SU-DHL-6 (cell line): ENCODE data around the gene ROR1.

ENCODE experiments used
- H2AFZ ChIP-seq: fragments of 200-600 bp; sonication (generic); 2 replicates; pipeline ENCODE4 v1.6.1; 2014; ENCODE audit warnings: low read depth, mild to moderate bottlenecking, moderate library complexity, mixed read lengths, antibody characterized with exemption, low read length; ENCODE audit not compliant: severe bottlenecking
- H3F3A ChIP-seq: fragments of 200-600 bp; shearing (Covaris generic); 2 replicates; pipeline ENCODE4 v1.6.0; 2016; ENCODE audit warnings: antibody characterized with exemption, mild to moderate bottlenecking; ENCODE audit not compliant: insufficient read depth
- H3K27ac ChIP-seq: fragments of 200-600 bp; sonication (generic); 2 replicates; pipeline ENCODE4 v1.5.1; 2016; ENCODE audit warnings: low read depth, mild to moderate bottlenecking, low read length, moderate library complexity, mixed read lengths
- H3K27me3 ChIP-seq: fragments of 200-600 bp; sonication (generic), shearing (Covaris generic); 2 replicates; pipeline ENCODE4 v1.6.0; 2014; ENCODE audit warnings: mild to moderate bottlenecking, low read length
- H3K36me3 ChIP-seq: fragments of 200-600 bp; sonication (generic); 2 replicates; pipeline ENCODE4 v1.6.1; 2014; ENCODE audit warnings: mild to moderate bottlenecking, low read length, mixed read lengths
- H3K4me2 ChIP-seq: fragments of 300-600, 200-600 bp; shearing (Covaris generic), sonication (generic); 2 replicates; pipeline ENCODE4 v1.6.0; 2014; ENCODE audit warnings: low read length, low read depth, mild to moderate bottlenecking; ENCODE audit not compliant: poor library complexity, severe bottlenecking
- H3K4me3 ChIP-seq: fragments of 200-600 bp; sonication (generic); 2 replicates; pipeline ENCODE4 v1.5.1; 2014; ENCODE audit warnings: antibody characterized with exemption, low read length, mild to moderate bottlenecking, mixed read lengths; ENCODE audit not compliant: insufficient read depth, poor library complexity, severe bottlenecking
- H3K79me2 ChIP-seq: fragments of 200-600 bp; sonication (generic); 2 replicates; pipeline ENCODE4 v1.6.1; 2014; ENCODE audit warnings: mild to moderate bottlenecking, low read length, moderate library complexity; ENCODE audit not compliant: insufficient read depth
- H3K9ac ChIP-seq: fragments of 200-600 bp; sonication (generic); 2 replicates; pipeline ENCODE4 v1.7.0; 2014; ENCODE audit warnings: mild to moderate bottlenecking, low read length
- H3K9me2 ChIP-seq: fragments of 200-600 bp; sonication (generic); replicated peaks from 2 replicates; pipeline ENCODE4 v1.6.1; 2014; ENCODE audit warnings: low read length; ENCODE audit not compliant: insufficient read depth
- H3K9me3 ChIP-seq: fragments of 200-600 bp; sonication (generic); 2 replicates; pipeline ENCODE4 v1.6.1; 2014; ENCODE audit warnings: low read length, mixed read lengths; ENCODE audit not compliant: insufficient read depth
- H4K20me1 ChIP-seq: fragments of 200-600 bp; sonication (generic); 2 replicates; pipeline ENCODE4 v1.6.1; 2014; ENCODE audit warnings: low read depth, mild to moderate bottlenecking, antibody characterized with exemption, low read length, moderate library complexity, mixed read lengths
- EZH2phosphoT487 ChIP-seq: fragments of 200-600 bp; sonication (generic), shearing (Covaris generic); conservative IDR thresholded peaks from 2 replicates; pipeline ENCODE4 v1.6.1; 2018; ENCODE audit warnings: mild to moderate bottlenecking, antibody characterized with exemption, low read length, moderate library complexity, mixed read lengths
- TF ChIP-seq, protein P1 (sequence below): fragments of 200-600 bp; sonication (generic); IDR thresholded peaks from one replicate; pipeline ENCODE4 v1.5.1; 2017; ENCODE audit warnings: antibody characterized with exemption, mild to moderate bottlenecking, low read length, moderate library complexity; ENCODE audit not compliant: insufficient read depth, poor library complexity, severe bottlenecking

ROR1 gene

DNA sequence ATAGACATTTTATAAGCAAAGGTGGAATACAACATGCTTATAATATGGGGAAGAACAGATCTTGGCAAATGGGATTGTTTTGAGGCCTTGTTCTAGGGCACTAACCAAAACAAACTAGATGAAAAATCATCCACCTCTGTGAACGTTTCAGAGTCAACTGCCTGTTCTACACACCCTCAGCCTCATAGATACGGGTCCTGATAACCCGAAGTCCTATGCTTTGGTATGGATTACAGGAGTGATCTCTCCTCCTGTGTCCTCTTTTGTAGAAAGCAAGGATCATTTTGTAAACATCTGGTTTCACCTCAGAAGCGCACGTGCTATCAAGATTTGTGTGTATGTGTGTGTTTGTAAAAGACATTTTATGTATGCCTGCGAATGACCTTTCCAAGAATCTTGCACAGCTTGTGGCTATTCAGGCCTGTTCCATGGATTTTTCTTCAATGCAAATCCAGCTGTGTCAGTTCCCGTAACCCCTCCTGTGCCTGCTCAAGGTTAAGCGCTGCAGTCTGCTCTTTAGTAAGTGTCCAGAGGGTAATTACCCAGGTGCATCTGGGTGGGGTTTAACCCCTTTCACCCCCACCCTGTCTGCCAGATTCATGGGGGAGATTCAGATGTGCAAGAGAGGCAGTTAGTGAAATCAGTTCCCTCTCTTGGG, 132.4 kb downstream of the ROR1 start:
- no peak overlapping the region for H3K27ac ChIP-seq
- H3K4me2 ChIP-seq = no peak overlapping the region
- H3K36me3 ChIP-seq = no peaks in the 10 kb centered on the region
- H2AFZ ChIP-seq = no peak overlapping the region
- no peaks in the 10 kb centered on the region for H3K79me2 ChIP-seq
- H3F3A ChIP-seq = no peaks in the 10 kb centered on the region
- no peak overlapping the region for H3K4me3 ChIP-seq
- H3K9ac ChIP-seq = no peak overlapping the region
- H3K27me3 ChIP-seq = no peaks in the 10 kb centered on the region
- no peaks in the 10 kb centered on the region for H3K9me3 ChIP-seq
- no peaks in the 10 kb centered on the region for H3K9me2 ChIP-seq
- TF ChIP-seq, protein P1, sequence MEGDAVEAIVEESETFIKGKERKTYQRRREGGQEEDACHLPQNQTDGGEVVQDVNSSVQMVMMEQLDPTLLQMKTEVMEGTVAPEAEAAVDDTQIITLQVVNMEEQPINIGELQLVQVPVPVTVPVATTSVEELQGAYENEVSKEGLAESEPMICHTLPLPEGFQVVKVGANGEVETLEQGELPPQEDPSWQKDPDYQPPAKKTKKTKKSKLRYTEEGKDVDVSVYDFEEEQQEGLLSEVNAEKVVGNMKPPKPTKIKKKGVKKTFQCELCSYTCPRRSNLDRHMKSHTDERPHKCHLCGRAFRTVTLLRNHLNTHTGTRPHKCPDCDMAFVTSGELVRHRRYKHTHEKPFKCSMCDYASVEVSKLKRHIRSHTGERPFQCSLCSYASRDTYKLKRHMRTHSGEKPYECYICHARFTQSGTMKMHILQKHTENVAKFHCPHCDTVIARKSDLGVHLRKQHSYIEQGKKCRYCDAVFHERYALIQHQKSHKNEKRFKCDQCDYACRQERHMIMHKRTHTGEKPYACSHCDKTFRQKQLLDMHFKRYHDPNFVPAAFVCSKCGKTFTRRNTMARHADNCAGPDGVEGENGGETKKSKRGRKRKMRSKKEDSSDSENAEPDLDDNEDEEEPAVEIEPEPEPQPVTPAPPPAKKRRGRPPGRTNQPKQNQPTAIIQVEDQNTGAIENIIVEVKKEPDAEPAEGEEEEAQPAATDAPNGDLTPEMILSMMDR = no peak
- no peak for TF ChIP-seq EZH2phosphoT487
- H4K20me1 ChIP-seq = no peaks in the 10 kb centered on the region

DNA sequence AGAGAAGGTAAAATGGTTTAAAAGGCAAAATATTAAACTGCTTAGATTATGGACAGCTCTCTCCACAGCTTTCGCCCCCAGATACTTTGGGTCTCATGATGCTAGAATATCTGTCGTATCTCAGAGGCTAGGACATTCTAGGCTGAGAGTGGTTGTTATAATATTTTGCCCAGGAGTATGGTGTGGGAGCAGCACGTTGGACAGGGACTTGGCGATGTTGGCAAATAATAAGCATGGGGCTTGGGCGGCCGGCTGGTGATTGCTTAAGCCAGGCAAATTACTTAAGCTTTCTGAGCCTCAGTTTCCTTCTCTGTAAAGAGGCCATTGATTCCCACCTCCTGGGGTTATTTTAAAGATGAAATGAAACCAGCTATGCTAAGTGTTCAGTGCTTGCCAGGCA, 133.2 kb downstream of the ROR1 start:
- Histone ChIP-seq H3K36me3 (no peaks in the 10 kb centered on the region), H3K9me2 (no peaks in the 10 kb centered on the region), H3K4me2 (no peak overlapping the region), H3K27me3 (no peaks in the 10 kb centered on the region), H3K9me3 (no peaks in the 10 kb centered on the region), H3K9ac (no peak overlapping the region), H3K4me3 (no peak overlapping the region), H3K27ac (no peak overlapping the region), H4K20me1 (no peaks in the 10 kb centered on the region), H3K79me2 (no peaks in the 10 kb centered on the region), H3F3A (no peaks in the 10 kb centered on the region), H2AFZ (no peak overlapping the region)
- no peak for TF ChIP-seq EZH2phosphoT487
- TF ChIP-seq, protein P1 = no peak

DNA sequence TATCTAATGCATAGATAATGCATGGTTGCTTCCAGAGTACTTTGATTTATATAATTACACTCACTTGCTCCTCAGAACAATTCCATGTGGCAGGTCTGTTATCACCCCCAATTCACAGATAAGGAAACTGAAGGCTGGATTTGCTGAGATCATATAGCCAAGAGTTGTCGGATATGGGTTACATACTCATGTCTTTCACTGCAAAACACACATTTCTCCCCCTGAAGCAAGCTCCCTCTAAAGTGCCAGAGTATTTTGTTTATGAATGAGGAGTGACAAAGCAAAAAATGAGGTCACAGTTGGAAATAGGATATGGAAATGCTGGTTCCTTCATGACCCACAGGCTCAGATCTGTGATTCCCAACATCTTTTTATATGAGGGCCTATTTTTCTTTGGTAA, 134.2 kb downstream of the ROR1 start:
- Histone ChIP-seq H3K4me2 (no peak overlapping the region), H3K79me2 (no peaks in the 10 kb centered on the region), H3K36me3 (no peaks in the 10 kb centered on the region)

More for the DNA sequence above, 134.2 kb downstream of the ROR1 start:
- H3K9ac ChIP-seq = no peak overlapping the region
- no peak overlapping the region for H3K4me3 ChIP-seq
- H4K20me1 ChIP-seq = no peaks in the 10 kb centered on the region
- H3K27me3 ChIP-seq = no peaks in the 10 kb centered on the region
- no peak overlapping the region for H3K27ac ChIP-seq
- TF ChIP-seq, protein P1 = no peak
- TF ChIP-seq EZH2phosphoT487 = no peak
- no peaks in the 10 kb centered on the region for H3K9me3 ChIP-seq
- H2AFZ ChIP-seq = no peak overlapping the region
- no peaks in the 10 kb centered on the region for H3K9me2 ChIP-seq
- H3F3A ChIP-seq = no peaks in the 10 kb centered on the region
